ENCODE measurements around the gene DPP4.

DPP4 gene

GRCh38 chr2:162073888-162074631 lies at the start of gene DPP4:
Gene DPP4, minus strand, starts transcription at chr2:162074215. Its CDS starts 234 bp downstream, at chr2:162073981.
- DNase-seq (ENCODE audit: extremely low spot score): peak; percentile 82
- TF ChIP-seq, protein P1, sequence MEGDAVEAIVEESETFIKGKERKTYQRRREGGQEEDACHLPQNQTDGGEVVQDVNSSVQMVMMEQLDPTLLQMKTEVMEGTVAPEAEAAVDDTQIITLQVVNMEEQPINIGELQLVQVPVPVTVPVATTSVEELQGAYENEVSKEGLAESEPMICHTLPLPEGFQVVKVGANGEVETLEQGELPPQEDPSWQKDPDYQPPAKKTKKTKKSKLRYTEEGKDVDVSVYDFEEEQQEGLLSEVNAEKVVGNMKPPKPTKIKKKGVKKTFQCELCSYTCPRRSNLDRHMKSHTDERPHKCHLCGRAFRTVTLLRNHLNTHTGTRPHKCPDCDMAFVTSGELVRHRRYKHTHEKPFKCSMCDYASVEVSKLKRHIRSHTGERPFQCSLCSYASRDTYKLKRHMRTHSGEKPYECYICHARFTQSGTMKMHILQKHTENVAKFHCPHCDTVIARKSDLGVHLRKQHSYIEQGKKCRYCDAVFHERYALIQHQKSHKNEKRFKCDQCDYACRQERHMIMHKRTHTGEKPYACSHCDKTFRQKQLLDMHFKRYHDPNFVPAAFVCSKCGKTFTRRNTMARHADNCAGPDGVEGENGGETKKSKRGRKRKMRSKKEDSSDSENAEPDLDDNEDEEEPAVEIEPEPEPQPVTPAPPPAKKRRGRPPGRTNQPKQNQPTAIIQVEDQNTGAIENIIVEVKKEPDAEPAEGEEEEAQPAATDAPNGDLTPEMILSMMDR (IDR thresholded peaks at IDR 0.05; ENCODE audit: control extremely low read depth, extremely low read depth, low read depth, missing control alignments): peak; percentile 7
- ChIA-PET POLR2A (no interaction called here), CTCF (interaction anchor here (1.3 to 1.4 kb wide), 3 partner anchors 15 to 51 kb away, joined by 3 to 5 read pairs (median 4); no protein-coding TSS in a partner anchor)

GRCh38 chr2:162118166-162119031 lies 44.4 kb upstream of the DPP4 start:
- TF ChIP-seq, protein P1 (IDR thresholded peaks at IDR 0.05; ENCODE audit: control extremely low read depth, extremely low read depth, low read depth, missing control alignments): no peak
- CTCF ChIA-PET: interaction anchor here (0.8 to 2.5 kb wide), 6 partner anchors 9 to 531 kb away, joined by 3 to 7 read pairs (median 4); no protein-coding TSS in a partner anchor
- no peak for DNase-seq (ENCODE audit: extremely low spot score)
- POLR2A ChIA-PET: no interaction called here

- TF ChIP-seq, protein P1 (IDR thresholded peaks at IDR 0.05; ENCODE audit: control extremely low read depth, extremely low read depth, low read depth, missing control alignments): no peak
- CTCF ChIA-PET: interaction anchor here (1.1 to 1.6 kb wide), 3 partner anchors 9 to 37 kb away, joined by 3 to 9 read pairs (median 4); no protein-coding TSS in a partner anchor
- POLR2A ChIA-PET: no interaction called here
- no peak for DNase-seq (ENCODE audit: extremely low spot score)
Observed at GRCh38 chr2:162116352-162116751, 42.3 kb upstream of the DPP4 start.

DNA sequence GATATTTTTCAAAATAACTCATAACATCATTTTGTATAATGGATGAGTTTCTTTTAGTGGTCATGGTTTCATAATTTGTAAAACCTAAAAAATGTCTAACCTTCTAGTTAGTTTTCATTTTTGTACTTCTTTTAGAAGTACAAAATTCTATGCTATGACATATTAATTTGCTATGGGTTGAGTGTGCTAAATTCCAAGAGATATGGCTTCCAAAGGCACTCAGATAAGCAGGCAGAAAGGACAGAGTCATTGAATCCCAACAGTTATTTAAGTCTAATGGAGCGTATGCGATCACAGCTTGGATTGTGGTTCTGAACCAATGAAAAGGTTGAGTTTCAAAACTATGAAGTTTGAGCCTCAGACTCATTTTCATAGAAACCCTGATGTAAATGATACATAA lies 41.1 kb upstream of the DPP4 start:
- ChIA-PET CTCF (no interaction called here), POLR2A (no interaction called here)
- TF ChIP-seq, protein P1 (IDR thresholded peaks at IDR 0.05; ENCODE audit: control extremely low read depth, extremely low read depth, low read depth, missing control alignments): no peak
- DNase-seq (ENCODE audit: extremely low spot score): no peak

DNA sequence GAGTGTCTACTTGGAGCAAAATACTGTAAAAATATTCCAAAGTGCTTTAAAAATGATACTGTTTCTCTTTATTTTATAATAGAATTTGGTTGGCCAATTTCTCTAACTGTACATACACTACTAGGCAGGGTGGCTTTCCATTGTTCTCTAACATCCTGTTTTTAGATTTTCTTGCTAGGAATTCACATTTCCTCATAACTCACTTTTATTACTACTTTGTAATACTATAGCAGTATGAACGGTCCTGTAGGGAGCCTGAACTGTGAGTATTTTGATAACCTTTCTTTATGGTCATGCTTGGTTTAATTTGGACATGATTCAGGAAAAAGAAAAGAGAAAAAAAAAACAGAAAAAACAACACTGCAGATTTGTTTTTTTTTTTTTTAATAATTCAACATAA lies 40.3 kb upstream of the DPP4 start:
- CTCF ChIA-PET: interaction anchor here (1.6 kb wide), 1 partner anchor 10 kb away, joined by 4 read pairs; no protein-coding TSS in a partner anchor
- TF ChIP-seq, protein P1 (IDR thresholded peaks at IDR 0.05; ENCODE audit: control extremely low read depth, extremely low read depth, low read depth, missing control alignments): no peak
- POLR2A ChIA-PET: no interaction called here
- no peak for DNase-seq (ENCODE audit: extremely low spot score)

GRCh38 chr2:162113776-162114168 lies 39.8 kb upstream of the DPP4 start:
- ChIA-PET CTCF (interaction anchor here (1.6 kb wide), 1 partner anchor 11 kb away, joined by 4 read pairs; no protein-coding TSS in a partner anchor), POLR2A (no interaction called here)
- DNase-seq (ENCODE audit: extremely low spot score): no peak
- TF ChIP-seq, protein P1 (IDR thresholded peaks at IDR 0.05; ENCODE audit: control extremely low read depth, extremely low read depth, low read depth, missing control alignments): no peak

Measured in GM10248 (cell line).